ENCODE results near the gene RBM22.

GRCh38 chr5:150648294-150649107, 52.4 kb downstream of the RBM22 start:
- TF ChIP-seq SIN3A (IDR thresholded peaks at IDR 0.05; ENCODE audit: borderline replicate concordance, insufficient read depth, low read length) (no peak), TAF1 (IDR thresholded peaks at IDR 0.05; ENCODE audit: borderline replicate concordance, insufficient read depth, low read length) (no peak)

Data from PFSK-1 (cell line).